GM10266 (cell line): ENCODE results near the gene GPR176.

Experiments used
- DNase-seq: peaks from one replicate; pipeline ENCODE4 v3.0.0; 2012; ENCODE audit errors: extremely low spot score
- CTCF ChIP-seq: IDR thresholded peaks from 2 replicates; pipeline ENCODE4 v1.5.1; 2012; ENCODE audit warnings: mild to moderate bottlenecking, low read depth; ENCODE audit not compliant: control insufficient read depth, insufficient read depth; ENCODE audit errors: missing control alignments

GPR176 gene

GRCh38 chr15:39794954-39795353, 125.1 kb downstream of the GPR176 start:
- no peak for TF ChIP-seq CTCF
- no peak for DNase-seq

- DNase-seq = no peak
- TF ChIP-seq CTCF = no peak
These were observed 126.1 kb downstream of the GPR176 start for GRCh38 chr15:39793923-39794322.

DNA sequence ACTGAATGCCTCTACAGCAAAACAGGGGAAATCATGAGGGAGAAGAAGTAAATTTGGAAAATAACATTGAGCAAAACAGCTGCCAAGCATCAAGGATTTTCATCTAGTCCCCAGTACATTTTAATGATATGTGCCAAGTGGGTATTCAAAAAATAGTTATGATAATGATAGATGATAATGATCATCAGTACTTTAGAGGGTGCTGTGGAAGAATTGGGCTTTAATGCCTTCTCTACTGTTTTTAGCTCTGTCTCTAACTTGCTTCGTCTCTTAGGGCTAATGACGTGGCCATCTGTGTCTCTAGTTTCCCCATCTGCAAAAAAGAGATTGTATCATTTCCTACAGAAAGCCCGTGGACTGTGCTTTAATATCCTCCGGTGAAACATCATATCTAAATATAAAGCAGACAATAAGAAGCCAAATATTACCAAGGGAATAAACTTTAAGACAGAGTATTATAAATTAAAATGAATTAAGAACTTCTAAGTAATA, 127.2 kb downstream of the GPR176 start:
- TF ChIP-seq CTCF = no peak
- DNase-seq = no peak

DNA sequence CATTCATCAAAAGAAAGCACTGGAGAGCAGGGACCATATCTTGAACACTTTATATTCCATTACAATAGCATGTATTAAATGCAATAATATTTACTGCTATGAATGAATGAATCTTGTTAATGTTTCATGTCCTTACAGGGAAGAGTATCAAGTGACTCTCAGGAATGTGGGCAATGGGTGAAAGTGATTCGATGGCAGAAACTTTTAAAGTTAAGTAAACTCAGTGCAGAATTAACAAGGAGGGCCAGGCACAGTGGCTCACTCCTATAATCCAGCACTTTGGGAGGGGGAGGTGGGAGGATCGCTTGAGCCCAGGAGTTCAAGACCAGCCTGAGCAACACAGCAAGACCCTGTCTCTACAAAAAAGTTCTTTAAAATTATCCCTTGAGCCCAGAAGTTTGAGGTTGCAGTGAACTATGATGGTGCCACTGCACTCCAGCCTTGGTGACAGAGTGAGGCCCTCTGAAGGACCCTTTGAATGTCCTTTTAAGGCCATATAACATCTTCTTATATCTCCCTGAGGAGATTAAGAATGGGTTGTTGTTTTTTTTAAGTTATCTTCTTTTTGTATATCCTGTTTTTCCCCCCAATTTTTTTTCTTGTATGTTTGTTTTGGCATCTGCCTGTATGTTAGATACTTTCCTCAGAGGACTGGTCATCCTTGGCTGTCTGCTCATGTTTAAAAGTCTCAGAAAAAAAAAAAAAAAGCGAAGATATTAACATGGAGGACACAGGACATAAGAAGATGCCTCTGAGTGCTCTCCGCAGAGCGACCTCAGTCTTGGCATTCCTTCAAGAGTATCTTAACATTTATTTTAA, 127.8 kb downstream of the GPR176 start:
- no peak for TF ChIP-seq CTCF

GRCh38 chr15:39789736-39790135, 130.3 kb downstream of the GPR176 start:
- no peak for DNase-seq
- no peak for TF ChIP-seq CTCF

More for the DNA sequence above, 127.8 kb downstream of the GPR176 start:
- DNase-seq = no peak

GRCh38 chr15:39788800-39789565, 131.1 kb downstream of the GPR176 start:
- no peak for DNase-seq
- TF ChIP-seq CTCF = no peak

DNA sequence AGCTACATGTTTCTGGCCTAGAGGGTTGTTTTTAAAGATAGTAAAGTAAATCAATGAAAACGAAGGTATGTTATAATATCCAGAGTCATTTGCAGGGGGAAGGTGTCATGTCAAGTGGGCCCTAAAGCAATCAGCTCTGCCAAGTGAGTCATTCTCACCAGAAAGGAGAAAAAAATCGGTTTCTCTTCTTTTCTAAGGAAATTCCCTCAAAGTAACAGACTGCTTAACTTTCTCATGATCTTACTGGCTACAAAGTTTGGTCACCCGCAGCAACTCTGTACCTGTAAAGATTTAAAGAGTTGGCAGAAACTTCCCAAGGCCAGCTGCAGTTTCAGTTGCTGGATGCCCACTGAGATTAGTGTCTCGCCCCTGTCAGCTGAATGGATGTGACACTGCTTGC, 132.0 kb downstream of the GPR176 start:
- DNase-seq = no peak
- no peak for TF ChIP-seq CTCF
